Suprapubic skin (tissue), 4 donors: ENCODE data around the gene SLIT2. TPM values are rescaled to one million over a fixed set of nuclear protein-coding genes. Genes with fewer than 3 reads are reported as not detected.

Source experiments
- DNase-seq, 2 donors: peaks; one replicate each; pipeline ENCODE4 v3.0.0-alpha.2; 2019; ENCODE audit warnings: low spot score in 2 of 2
- H3K27ac ChIP-seq: fragments of 200-600 bp; sonication (generic); one replicate; pipeline ENCODE4 v1.5.1; 2019
- H3K27me3 ChIP-seq: fragments of 200-600 bp; sonication (generic); one replicate; pipeline ENCODE4 v1.5.1; 2019
- H3K36me3 ChIP-seq: fragments of 200-600 bp; sonication (generic); one replicate; pipeline ENCODE4 v1.5.1; 2019
- H3K4me1 ChIP-seq: fragments of 200-600 bp; sonication (generic); one replicate; pipeline ENCODE4 v1.5.1; 2019
- H3K4me3 ChIP-seq: fragments of 200-600 bp; sonication (generic); one replicate; pipeline ENCODE4 v1.5.1; 2019; ENCODE audit warnings: mild to moderate bottlenecking
- H3K9me3 ChIP-seq: fragments of 200-600 bp; sonication (generic); one replicate; pipeline ENCODE4 v1.5.1; 2019
- CTCF ChIP-seq, 2 donors: fragments of 200-600 bp in 1 of 2; fragments of 450-650 bp in 1 of 2; sonication (generic) in 1 of 2; IDR thresholded peaks; one replicate each; pipeline ENCODE4 v1.5.1; 2016 to 2019; ENCODE audit warnings: antibody characterized with exemption in 2 of 2, mild to moderate bottlenecking in 1 of 2, moderate library complexity in 1 of 2
- EP300 ChIP-seq: sonication (generic); formaldehyde crosslinking; IDR thresholded peaks from one replicate; pipeline ENCODE4 v1.6.1; 2017; ENCODE audit warnings: antibody characterized with exemption
- POLR2A ChIP-seq, 2 donors: fragments of 450-650 bp; IDR thresholded peaks; one replicate each; pipeline ENCODE4 v1.6.1; 2017; ENCODE audit warnings: antibody characterized with exemption in 2 of 2, mild to moderate bottlenecking in 2 of 2, moderate library complexity in 2 of 2
- POLR2AphosphoS5 ChIP-seq, 3 donors: sonication (generic); formaldehyde crosslinking; IDR thresholded peaks; one replicate each; pipeline ENCODE4 v1.6.1; 2017; ENCODE audit warnings: antibody characterized with exemption in 3 of 3
- WGBS: methylation state at CpG from one replicate; pipeline ENCODE4 v1.1.5; 2018; 5-methylcytosine and 5-hydroxymethylcytosine counted together
- total RNA-seq, 4 donors: library from RNA; depleted of rRNA; stranded (reverse); fragments of >200 nt; gene quantifications; one replicate each; pipeline ENCODE4 v1.1.0, GENCODE V29; 2016

The SLIT2 gene
- total RNA-seq, 4 donors from 2014 or later = 2.5 to 4.7 (median 3.0) TPM

GRCh38 chr4:20299515-20299914, 47.8 kb downstream of the SLIT2 start:
- Histone ChIP-seq H3K4me3 (no peak overlapping the region), H3K9me3 (no peaks in the 10 kb centered on the region), H3K4me1 (no peaks in the 10 kb centered on the region), H3K27me3 (no peaks in the 10 kb centered on the region), H3K27ac (no peak overlapping the region), H3K36me3 (no peaks in the 10 kb centered on the region)
- TF ChIP-seq CTCF (IDR thresholded peaks at IDR 0.05) (no peak), POLR2AphosphoS5 (IDR thresholded peaks at IDR 0.05) (no peak), POLR2A (IDR thresholded peaks at IDR 0.05) (no peak), EP300 (no peak)
- no peak for DNase-seq
- 58% methylated on average over 3 of the region's 3 CpGs for WGBS

- Histone ChIP-seq H3K9me3 (no peaks in the 10 kb centered on the region), H3K4me3 (no peak overlapping the region), H3K36me3 (no peaks in the 10 kb centered on the region), H3K27me3 (no peaks in the 10 kb centered on the region), H3K27ac (no peak overlapping the region), H3K4me1 (no peaks in the 10 kb centered on the region)
- no peak for TF ChIP-seq POLR2AphosphoS5 (IDR thresholded peaks at IDR 0.05)
- TF ChIP-seq CTCF (IDR thresholded peaks at IDR 0.05) = no peak
- no peak for TF ChIP-seq EP300
- TF ChIP-seq POLR2A (IDR thresholded peaks at IDR 0.05) = no peak
- no peak for DNase-seq
- WGBS = 54% methylated on average over 2 of the region's 2 CpGs
Measured at GRCh38 chr4:20301161-20301560, 49.5 kb downstream of the SLIT2 start.
